ENCODE data around the gene MACO1.
A peak's percentile ranks its signal among the peaks of the same experiment; 100 is the strongest.

MACO1 gene

DNA sequence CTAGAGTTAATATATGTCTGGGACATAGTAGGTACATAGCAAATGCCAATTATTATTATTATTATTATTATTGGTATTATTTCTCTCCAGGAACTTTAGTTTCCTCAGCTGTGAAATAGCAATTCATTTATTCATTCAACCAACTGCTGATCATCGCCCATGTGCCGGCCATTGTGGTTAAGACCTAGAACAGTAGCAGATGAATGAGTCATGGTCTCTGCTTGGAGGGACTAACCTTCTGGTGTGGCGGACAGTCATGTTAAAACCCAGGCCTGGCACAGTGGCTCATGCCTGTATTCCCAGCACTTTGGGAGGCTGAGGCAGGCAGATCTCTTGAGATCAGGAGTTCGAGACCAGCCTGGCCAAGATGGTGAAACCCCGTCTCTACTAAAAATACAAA lies 88.9 kb downstream of the MACO1 start:
- H3K4me3 ChIP-seq (ENCODE audit: control insufficient read depth, low read depth, low read length): no peak overlapping the region
- TF ChIP-seq, protein P1, sequence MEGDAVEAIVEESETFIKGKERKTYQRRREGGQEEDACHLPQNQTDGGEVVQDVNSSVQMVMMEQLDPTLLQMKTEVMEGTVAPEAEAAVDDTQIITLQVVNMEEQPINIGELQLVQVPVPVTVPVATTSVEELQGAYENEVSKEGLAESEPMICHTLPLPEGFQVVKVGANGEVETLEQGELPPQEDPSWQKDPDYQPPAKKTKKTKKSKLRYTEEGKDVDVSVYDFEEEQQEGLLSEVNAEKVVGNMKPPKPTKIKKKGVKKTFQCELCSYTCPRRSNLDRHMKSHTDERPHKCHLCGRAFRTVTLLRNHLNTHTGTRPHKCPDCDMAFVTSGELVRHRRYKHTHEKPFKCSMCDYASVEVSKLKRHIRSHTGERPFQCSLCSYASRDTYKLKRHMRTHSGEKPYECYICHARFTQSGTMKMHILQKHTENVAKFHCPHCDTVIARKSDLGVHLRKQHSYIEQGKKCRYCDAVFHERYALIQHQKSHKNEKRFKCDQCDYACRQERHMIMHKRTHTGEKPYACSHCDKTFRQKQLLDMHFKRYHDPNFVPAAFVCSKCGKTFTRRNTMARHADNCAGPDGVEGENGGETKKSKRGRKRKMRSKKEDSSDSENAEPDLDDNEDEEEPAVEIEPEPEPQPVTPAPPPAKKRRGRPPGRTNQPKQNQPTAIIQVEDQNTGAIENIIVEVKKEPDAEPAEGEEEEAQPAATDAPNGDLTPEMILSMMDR (IDR thresholded peaks at IDR 0.05; ENCODE audit: control insufficient read depth, insufficient read depth, low read depth, low read length, missing control alignments): no peak
- DNase-seq (ENCODE audit: low read depth): peak; percentile 47

DNA sequence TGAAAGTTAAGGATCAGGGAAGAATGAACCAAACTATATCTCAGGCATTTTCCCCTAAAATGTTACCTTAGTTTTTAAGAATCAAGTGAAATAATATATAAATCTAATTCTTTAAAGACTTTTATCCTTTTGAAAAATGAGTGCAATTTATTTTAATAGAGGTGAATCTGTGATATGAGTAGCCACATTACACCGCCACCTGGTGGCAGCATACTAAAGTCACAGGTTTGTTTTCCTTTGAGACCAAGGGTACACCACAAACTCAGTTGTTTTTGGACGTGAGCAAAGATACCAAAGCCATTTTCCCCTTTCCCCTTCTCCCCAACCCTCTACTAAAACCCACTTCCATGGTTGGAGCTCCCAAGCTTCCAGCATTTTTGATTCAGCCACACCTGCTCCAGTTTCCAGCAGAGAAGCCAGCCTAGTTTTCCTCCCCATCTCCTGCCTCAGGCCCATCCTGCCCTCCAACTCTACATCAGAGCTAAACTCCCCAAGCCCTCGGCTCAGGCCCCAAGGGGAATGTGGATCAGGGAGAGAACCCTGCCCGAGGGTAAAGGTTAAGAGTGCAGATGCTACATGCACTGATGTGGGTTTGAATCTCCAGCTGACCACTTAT lies 89.9 kb downstream of the MACO1 start:
- DNase-seq (ENCODE audit: low read depth): no peak
- H3K4me3 ChIP-seq (ENCODE audit: control insufficient read depth, low read depth, low read length): no peak overlapping the region
- TF ChIP-seq, protein P1 (IDR thresholded peaks at IDR 0.05; ENCODE audit: control insufficient read depth, insufficient read depth, low read depth, low read length, missing control alignments): peak; percentile 73

DNA sequence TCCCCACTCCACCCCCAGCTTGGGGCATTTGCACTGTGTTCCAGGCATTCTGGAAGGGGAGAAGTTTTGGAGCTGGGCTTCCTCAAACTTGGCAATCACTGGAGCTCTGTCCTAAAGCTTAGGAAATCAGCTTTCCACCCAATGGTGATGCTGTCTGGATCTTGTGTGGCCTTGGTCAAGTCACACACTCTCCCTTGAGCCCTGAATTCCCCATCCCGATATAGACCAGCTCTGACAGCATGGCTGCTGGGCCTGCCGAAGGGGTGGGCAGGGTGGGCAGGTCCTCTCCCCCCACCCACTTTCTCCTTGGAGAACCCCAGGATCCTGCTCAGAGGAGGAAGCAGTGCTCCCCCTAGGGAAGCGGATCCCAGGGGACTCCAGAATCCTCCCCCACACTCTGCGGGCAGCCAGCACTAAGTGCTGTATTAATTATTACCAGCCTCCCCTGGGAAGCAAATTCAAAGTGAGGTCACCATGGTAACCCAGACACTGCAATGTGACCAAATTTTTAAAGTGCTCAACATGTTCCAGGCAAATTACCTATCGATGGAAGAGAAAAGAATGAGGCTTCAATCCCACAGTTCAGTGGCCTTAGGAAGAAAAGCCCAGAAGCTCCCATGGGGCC lies 91.4 kb downstream of the MACO1 start:
- TF ChIP-seq, protein P1 (IDR thresholded peaks at IDR 0.05; ENCODE audit: control insufficient read depth, insufficient read depth, low read depth, low read length, missing control alignments): no peak
- no peak for DNase-seq (ENCODE audit: low read depth)
- H3K4me3 ChIP-seq (ENCODE audit: control insufficient read depth, low read depth, low read length): no peak overlapping the region

DNA sequence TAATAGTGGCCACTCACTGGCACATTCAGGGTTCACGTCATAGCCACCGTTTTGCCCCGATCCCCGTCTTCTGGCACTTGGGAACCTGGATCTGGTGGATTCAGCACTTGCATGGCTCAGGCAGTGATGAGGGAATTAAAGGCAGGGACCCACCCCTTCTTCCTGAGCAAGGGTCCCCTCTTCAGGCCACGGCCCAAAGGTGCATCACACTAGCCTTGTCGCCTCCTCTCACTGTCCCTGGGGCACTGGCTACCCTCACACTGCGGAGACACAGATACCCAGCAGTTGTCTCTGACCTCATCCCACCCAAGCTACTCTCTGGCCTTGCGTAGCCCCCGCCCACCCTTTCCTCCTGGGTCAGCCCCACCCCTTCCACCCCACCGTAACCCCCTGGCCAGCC lies 92.8 kb downstream of the MACO1 start:
- TF ChIP-seq, protein P1 (IDR thresholded peaks at IDR 0.05; ENCODE audit: control insufficient read depth, insufficient read depth, low read depth, low read length, missing control alignments): peak; percentile 28
- no peak for DNase-seq (ENCODE audit: low read depth)
- no peak overlapping the region for H3K4me3 ChIP-seq (ENCODE audit: control insufficient read depth, low read depth, low read length)

DNA sequence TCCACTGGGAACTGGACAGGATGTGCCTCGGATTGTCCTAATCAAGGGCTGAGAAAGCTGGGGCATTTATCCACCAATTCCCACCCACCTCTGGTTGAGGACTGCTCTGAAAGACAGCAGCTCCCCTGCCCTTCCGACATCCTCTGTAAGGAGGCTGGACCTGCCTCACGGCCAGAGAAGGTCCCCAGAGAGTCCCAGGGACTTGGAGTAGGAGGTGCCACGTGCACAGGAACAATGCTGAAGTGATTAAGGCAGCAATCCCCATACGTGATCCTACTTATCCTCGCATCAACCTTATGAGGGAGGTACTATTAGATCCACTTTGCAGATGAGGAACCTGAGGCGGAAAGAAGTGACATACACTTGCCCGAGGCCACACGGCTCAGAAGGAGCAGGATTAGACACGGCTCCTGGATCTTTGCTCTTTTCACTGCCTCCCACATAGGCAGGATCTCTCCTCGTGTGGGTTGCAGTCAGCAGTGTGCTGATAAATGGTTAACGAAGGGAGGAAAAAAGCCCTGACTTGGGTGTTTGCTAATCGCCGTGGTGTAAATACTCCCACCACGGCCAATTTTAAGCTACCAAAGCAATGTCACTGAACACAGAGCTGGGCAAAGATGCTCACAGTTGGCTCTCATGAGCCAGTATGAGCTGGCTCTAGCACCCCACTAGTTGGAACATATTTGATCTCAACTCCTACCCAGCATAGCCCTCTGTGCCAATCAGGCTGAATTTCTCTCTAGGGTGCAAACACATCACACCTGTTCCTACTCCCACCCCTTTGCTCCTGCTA lies 94.1 kb downstream of the MACO1 start:
- H3K4me3 ChIP-seq (ENCODE audit: control insufficient read depth, low read depth, low read length): no peak overlapping the region
- TF ChIP-seq, protein P1 (IDR thresholded peaks at IDR 0.05; ENCODE audit: control insufficient read depth, insufficient read depth, low read depth, low read length, missing control alignments): no peak
- DNase-seq (ENCODE audit: low read depth): no peak

DNA sequence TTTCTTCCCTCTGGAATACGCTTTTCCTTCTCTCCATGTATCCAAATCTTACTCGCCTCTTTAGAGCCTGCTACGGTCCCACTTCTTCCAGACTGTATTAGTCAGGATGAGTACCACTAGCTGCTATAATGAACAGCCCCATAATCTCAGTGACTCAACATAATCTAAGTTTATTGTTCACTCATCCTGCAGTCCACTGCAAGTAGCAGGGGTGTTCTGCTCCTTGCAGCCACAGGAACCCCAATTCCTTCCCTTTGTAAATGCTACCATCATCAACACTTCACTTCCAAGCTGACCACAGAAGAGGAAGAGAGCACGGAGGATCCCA lies 94.6 kb downstream of the MACO1 start:
- DNase-seq (ENCODE audit: low read depth): no peak
- TF ChIP-seq, protein P1 (IDR thresholded peaks at IDR 0.05; ENCODE audit: control insufficient read depth, insufficient read depth, low read depth, low read length, missing control alignments): no peak
- H3K4me3 ChIP-seq (ENCODE audit: control insufficient read depth, low read depth, low read length): no peak overlapping the region

Data from AG09309 (cell line).